KMS-11 (cell line): ENCODE data around the gene CD47.

Source experiments
- H2AFZ ChIP-seq: fragments of 200-600 bp; sonication (generic); 2 replicates; pipeline ENCODE4 v1.6.1; 2016; ENCODE audit warnings: antibody characterized with exemption, mixed run types, low read depth
- H3K27ac ChIP-seq: fragments of 200-600 bp; sonication (generic); 2 replicates; pipeline ENCODE4 v1.6.1; 2016; ENCODE audit warnings: mild to moderate bottlenecking, mixed run types
- H3K27me3 ChIP-seq: fragments of 200-600 bp; sonication (generic); 2 replicates; pipeline ENCODE4 v1.6.1; 2017; ENCODE audit warnings: mild to moderate bottlenecking, low read depth, mixed run types, moderate library complexity; ENCODE audit not compliant: insufficient read depth
- H3K36me3 ChIP-seq: fragments of 200-600 bp; sonication (generic); 2 replicates; pipeline ENCODE4 v1.6.1; 2017; ENCODE audit warnings: mild to moderate bottlenecking, mixed run types; ENCODE audit not compliant: insufficient read depth
- H3K4me1 ChIP-seq: fragments of 200-600 bp; sonication (generic); 2 replicates; pipeline ENCODE4 v1.6.1; 2016; ENCODE audit warnings: mild to moderate bottlenecking, low read depth, mixed run types; ENCODE audit not compliant: poor library complexity, severe bottlenecking
- H3K4me2 ChIP-seq: fragments of 200-600 bp; sonication (generic); 2 replicates; pipeline ENCODE4 v1.7.0; 2016; ENCODE audit warnings: mild to moderate bottlenecking, mixed run types
- H3K4me3 ChIP-seq: fragments of 200-600 bp; sonication (generic); IDR thresholded peaks from 2 replicates; pipeline ENCODE4 v1.6.1; 2017; ENCODE audit warnings: low read depth, low read length, mixed read lengths; ENCODE audit not compliant: insufficient read depth
- H3K79me2 ChIP-seq: fragments of 200-600 bp; sonication (generic); 2 replicates; pipeline ENCODE4 v1.6.1; 2016; ENCODE audit warnings: low read depth, mixed run types; ENCODE audit not compliant: insufficient read depth
- H3K9ac ChIP-seq: fragments of 200-600 bp; sonication (generic); 2 replicates; pipeline ENCODE4 v1.6.1; 2016; ENCODE audit warnings: mild to moderate bottlenecking, mixed run types
- H4K20me1 ChIP-seq: fragments of 200-600 bp; sonication (generic); 2 replicates; pipeline ENCODE4 v1.6.1; 2016; ENCODE audit warnings: mild to moderate bottlenecking, mixed run types; ENCODE audit not compliant: insufficient read depth
- CTCF ChIP-seq: fragments of 200-600 bp; sonication (generic); conservative IDR thresholded peaks from 2 replicates; pipeline ENCODE4 v1.6.1; 2017; ENCODE audit warnings: low read depth, mild to moderate bottlenecking, antibody characterized with exemption, low read length, moderate library complexity, mixed read lengths

The CD47 gene

GRCh38 chr3:108018552-108018951, 72.3 kb downstream of the CD47 start:
- Histone ChIP-seq H3K4me1 (no peaks in the 10 kb centered on the region), H3K79me2 (no peaks in the 10 kb centered on the region), H3K9ac (no peak overlapping the region), H3K4me2 (no peak overlapping the region), H3K4me3 (no peak overlapping the region), H4K20me1 (no peaks in the 10 kb centered on the region), H3K27ac (no peak overlapping the region), H2AFZ (no peak overlapping the region), H3K27me3 (no peaks in the 10 kb centered on the region), H3K36me3 (no peaks in the 10 kb centered on the region)
- no peak for TF ChIP-seq CTCF

GRCh38 chr3:108017587-108017986, 73.2 kb downstream of the CD47 start:
- Histone ChIP-seq H3K4me2 (no peak overlapping the region), H4K20me1 (no peaks in the 10 kb centered on the region), H3K27ac (no peak overlapping the region), H2AFZ (no peak overlapping the region), H3K4me3 (no peak overlapping the region), H3K79me2 (no peaks in the 10 kb centered on the region), H3K4me1 (no peaks in the 10 kb centered on the region), H3K27me3 (no peaks in the 10 kb centered on the region), H3K9ac (no peak overlapping the region), H3K36me3 (no peaks in the 10 kb centered on the region)
- TF ChIP-seq CTCF = no peak

GRCh38 chr3:108014943-108015342, 75.9 kb downstream of the CD47 start:
- Histone ChIP-seq H4K20me1 (no peaks in the 10 kb centered on the region), H3K9ac (no peak overlapping the region), H3K27me3 (no peaks in the 10 kb centered on the region), H3K4me2 (no peak overlapping the region), H3K36me3 (no peaks in the 10 kb centered on the region), H3K27ac (no peak overlapping the region), H3K4me1 (no peaks in the 10 kb centered on the region), H3K79me2 (no peaks in the 10 kb centered on the region), H3K4me3 (no peak overlapping the region), H2AFZ (no peak overlapping the region)
- TF ChIP-seq CTCF = no peak

- Histone ChIP-seq H3K27me3 (no peaks in the 10 kb centered on the region), H3K9ac (no peak overlapping the region), H3K79me2 (no peaks in the 10 kb centered on the region), H4K20me1 (no peaks in the 10 kb centered on the region), H2AFZ (no peak overlapping the region), H3K4me2 (no peak overlapping the region), H3K36me3 (no peaks in the 10 kb centered on the region), H3K27ac (no peak overlapping the region), H3K4me3 (no peak overlapping the region), H3K4me1 (peaks cover 8% of the 10 kb centered on the region)
- no peak for TF ChIP-seq CTCF
Measured at GRCh38 chr3:108013141-108014055, 77.4 kb downstream of the CD47 start.
